Body of pancreas (tissue), 4 donors: ENCODE data around the gene ARRB1.

Experiments used
- POLR2A ChIP-seq, 3 donors: fragments of 450-650 bp; IDR thresholded peaks; one replicate each; pipeline ENCODE4 v1.6.1; 2016; ENCODE audit warnings: antibody characterized with exemption in 3 of 3, mild to moderate bottlenecking in 2 of 3
- TF ChIP-seq, protein P1 (sequence below), 7 experiments: fragments of 450-650 bp in 4 of 7; fragments of 200-600 bp in 3 of 7; sonication (generic) in 3 of 7; IDR thresholded peaks; one replicate each; pipeline ENCODE4 v1.5.1; 2016 to 2019; ENCODE audit warnings: antibody characterized with exemption in 7 of 7

DNA sequence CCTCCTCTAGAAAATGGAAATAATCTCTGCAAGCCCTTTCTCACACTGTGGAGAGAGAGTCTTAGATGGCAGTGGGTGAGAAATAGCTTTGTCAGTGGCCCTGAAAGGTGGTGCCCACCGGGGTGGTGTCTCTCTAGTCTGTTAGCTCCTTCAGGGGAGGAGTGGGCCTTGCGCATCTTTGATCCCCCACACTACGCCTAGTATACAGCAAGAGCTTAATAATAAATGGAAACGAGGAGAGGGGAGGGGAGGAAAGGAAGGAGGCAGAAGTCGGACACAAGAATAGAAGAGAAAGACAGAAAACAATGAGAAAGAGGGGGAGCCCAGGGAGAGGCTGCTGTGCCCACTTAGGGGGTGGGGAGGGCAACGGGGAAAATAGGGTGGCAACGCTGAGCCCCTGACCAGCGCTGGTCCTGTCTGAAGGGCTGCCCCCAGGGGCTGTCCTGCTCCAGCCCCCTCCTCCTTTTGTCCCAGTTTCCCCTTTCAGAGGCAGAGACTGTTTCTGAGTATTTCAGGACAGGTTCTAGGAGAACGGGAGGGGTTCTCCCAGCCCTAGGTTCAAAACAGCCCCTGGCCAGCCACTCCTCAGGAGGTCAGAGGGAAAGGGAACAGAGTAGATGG is 1.2 kb downstream of the ARRB1 start:
- TF ChIP-seq, protein P1, sequence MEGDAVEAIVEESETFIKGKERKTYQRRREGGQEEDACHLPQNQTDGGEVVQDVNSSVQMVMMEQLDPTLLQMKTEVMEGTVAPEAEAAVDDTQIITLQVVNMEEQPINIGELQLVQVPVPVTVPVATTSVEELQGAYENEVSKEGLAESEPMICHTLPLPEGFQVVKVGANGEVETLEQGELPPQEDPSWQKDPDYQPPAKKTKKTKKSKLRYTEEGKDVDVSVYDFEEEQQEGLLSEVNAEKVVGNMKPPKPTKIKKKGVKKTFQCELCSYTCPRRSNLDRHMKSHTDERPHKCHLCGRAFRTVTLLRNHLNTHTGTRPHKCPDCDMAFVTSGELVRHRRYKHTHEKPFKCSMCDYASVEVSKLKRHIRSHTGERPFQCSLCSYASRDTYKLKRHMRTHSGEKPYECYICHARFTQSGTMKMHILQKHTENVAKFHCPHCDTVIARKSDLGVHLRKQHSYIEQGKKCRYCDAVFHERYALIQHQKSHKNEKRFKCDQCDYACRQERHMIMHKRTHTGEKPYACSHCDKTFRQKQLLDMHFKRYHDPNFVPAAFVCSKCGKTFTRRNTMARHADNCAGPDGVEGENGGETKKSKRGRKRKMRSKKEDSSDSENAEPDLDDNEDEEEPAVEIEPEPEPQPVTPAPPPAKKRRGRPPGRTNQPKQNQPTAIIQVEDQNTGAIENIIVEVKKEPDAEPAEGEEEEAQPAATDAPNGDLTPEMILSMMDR (IDR thresholded peaks at IDR 0.05): no peak
- peak in 1 of 3 donors; percentile 5 for TF ChIP-seq POLR2A (IDR thresholded peaks at IDR 0.05)
